Eye (tissue), 1 donor: ENCODE measurements around the gene SMCO4.
"Not testable (repeated sequence)": the region's sequence is repeated elsewhere in the genome, so short reads cannot be mapped to it uniquely, and the experiment has no call there.

Source experiments
- DNase-seq: peaks from one replicate; pipeline ENCODE4 v3.0.0-alpha.2; 2015

The SMCO4 gene

DNA sequence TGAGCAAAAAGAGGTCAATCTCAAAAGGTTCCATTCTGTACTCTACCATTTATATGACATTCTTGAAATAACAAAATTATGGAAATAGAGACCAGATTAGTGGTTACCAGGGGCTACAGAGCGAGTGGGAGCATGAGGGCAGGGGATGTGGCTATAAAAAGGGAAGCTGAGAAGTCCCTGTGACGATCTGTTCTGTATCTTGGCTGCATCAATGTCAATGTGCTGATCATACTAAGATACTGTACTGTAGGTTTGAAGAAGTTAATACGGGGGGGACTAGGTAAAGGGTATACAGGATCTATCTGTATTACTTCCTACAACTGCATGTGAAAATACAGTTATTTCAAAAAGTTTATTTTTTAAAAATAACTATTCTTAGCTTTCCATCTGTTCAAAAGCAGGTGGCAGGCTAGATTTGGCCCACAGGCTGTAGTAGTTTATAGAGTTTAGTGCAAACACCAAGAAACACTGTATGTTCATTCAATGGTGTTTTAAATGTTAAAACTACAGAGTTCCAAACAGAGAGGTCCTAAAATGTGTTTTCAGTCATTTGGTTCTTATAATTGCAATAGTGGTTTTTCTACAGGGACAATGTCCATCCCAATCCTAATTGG, 78.2 kb downstream of the SMCO4 start:
- DNase-seq: no peak

DNA sequence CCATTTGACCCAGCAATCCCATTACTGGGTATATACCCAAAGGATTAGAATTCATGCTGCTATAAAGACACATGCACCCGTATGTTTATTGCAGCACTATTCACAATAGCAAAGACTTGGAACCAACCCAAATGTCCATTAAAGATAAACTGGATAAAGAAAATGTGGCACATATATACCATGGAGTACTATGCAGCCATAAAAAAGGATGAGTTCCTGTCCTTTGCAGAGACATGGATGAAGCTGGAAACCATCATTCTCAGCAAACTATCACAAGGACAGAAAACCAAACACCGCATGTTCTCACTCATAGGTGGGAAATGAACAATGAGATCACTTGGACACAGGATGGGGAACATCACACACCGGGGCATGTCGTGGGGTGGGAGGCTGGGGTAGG, 79.5 kb downstream of the SMCO4 start:
- DNase-seq: not testable (repeated sequence)

DNA sequence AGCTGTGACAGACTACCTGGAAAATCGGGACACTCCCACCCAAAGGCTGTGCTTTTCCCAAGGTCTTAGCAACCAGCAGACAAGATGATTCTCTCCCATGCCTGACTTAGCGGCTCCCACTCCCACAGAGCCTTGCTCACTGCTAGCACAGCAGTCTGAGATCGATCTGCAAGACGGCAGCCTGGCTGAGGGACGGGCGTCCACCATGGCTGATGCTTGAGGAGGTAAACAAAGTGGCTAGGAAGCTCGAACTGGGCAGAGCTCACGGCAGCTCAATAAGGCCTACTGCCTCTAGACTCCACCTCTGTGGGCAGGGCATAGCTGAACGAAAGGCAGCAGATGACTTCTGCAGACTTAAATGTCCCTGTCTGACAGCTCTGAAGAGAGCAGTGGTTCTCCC, 84.9 kb downstream of the SMCO4 start:
- DNase-seq: no peak

DNA sequence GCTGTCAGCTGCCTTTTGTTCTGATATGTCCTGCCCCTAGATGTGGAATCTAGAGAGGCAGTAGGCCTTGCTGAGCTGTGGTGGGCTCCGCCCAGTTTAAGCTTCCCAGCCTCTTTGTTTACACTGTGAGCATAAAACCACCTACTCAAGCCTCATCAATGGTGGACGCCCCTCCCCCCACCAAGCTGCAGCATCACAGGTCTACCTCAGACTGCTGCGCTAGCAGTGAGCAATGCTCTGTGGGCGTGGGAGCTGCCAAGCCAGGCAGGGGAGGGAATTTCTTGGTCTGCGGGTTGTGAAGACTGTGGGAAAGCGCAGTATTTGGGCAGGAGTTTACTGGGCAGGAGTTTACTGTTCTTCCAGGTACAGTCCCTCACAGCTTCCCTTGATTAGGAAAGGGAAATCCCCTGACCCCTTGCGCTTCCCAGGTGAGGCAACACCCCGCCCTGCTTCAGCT, 98.5 kb downstream of the SMCO4 start:
- peak; percentile 28 for DNase-seq

DNA sequence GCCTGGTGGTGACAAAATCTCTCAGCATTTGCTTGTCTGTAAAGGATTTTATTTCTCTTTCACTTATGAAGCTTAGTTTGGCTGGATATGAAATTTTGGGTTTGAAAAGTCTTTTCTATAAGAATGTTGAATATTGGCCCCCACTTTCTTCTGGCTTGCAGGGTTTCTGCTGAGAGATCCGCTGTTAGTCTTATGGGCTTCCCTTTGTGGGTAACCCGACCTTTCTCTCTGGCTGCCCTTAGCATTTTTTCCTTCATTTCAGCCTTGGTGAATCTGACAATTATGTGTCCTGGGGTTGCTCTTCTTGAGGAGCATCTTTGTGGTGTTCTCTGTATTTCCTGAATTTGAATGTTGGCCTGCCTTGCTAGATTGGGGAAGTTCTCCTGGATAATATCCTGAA, 100.0 kb downstream of the SMCO4 start:
- DNase-seq: not testable (repeated sequence)

DNA sequence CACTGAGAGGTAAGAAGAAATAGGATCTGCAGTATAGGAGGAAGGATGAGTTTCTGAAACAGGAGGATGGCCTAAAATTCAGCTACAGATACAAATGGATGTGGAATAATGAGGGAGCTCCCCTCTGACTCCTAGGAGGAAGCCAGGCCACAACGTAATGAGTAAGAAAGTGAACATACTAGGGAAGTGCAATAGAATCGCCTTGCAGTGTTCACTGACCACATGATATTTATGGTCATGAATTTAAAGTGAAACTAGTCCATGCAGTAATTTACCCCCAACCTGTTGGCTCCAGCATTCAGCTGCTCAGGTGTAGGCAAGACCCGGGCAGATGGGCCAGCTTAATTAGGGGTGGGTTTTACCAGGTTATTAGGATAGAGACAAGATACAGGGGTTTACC, 110.9 kb downstream of the SMCO4 start:
- DNase-seq: no peak
